Astrocyte of the spinal cord (primary cell): ENCODE results near the gene FBLN1.
"Not testable (repeated sequence)": the region's sequence is repeated elsewhere in the genome, so short reads cannot be mapped to it uniquely, and the experiment has no call there.

Source experiments
- DNase-seq: peaks from one replicate; pipeline ENCODE4 v3.0.0; 2011; ENCODE audit warnings: low read depth, low spot score
- H3K4me3 ChIP-seq: 2 replicates; pipeline ENCODE4 v1.5.1; 2011; ENCODE audit warnings: low read depth, mild to moderate bottlenecking, low read length, moderate library complexity
- CTCF ChIP-seq: IDR thresholded peaks from 2 replicates; pipeline ENCODE4 v1.5.1; 2012; ENCODE audit warnings: low read depth, mild to moderate bottlenecking, low read length, inconsistent platforms
- in situ Hi-C: cut with HindIII; loops from 2 replicates; pipeline ENCODE4 v1.10.0; 2017; ENCODE audit warnings: low sequenced_read_pairs

Gene FBLN1

GRCh38 chr22:45552580-45553350 lies 50.1 kb downstream of the FBLN1 start:
- H3K4me3 ChIP-seq = no peak overlapping the region
- TF ChIP-seq CTCF = peak; percentile 45
- DNase-seq = peak; percentile 83
- in situ Hi-C loops = no loop called here

- peak; percentile 92 for DNase-seq
- peak; percentile 98 for TF ChIP-seq CTCF
- H3K4me3 ChIP-seq = no peak overlapping the region
- in situ Hi-C loops = no loop called here
Observed at GRCh38 chr22:45553351-45554039, 50.8 kb downstream of the FBLN1 start.

- H3K4me3 ChIP-seq = no peak overlapping the region
- in situ Hi-C loops = no loop called here
- TF ChIP-seq CTCF = no peak
- no peak for DNase-seq
Observed at GRCh38 chr22:45554040-45554406, 51.3 kb downstream of the FBLN1 start.

GRCh38 chr22:45554861-45555260 lies 52.2 kb downstream of the FBLN1 start:
- TF ChIP-seq CTCF = no peak
- no peak overlapping the region for H3K4me3 ChIP-seq
- DNase-seq = no peak
- in situ Hi-C loops = no loop called here

- in situ Hi-C loops, H3K4me3 ChIP-seq, DNase-seq: not testable (repeated sequence)
Observed at GRCh38 chr22:45557926-45558325, 55.2 kb downstream of the FBLN1 start.

GRCh38 chr22:45560092-45560491 lies 57.4 kb downstream of the FBLN1 start:
- in situ Hi-C loops, DNase-seq, H3K4me3 ChIP-seq: not testable (repeated sequence)

GRCh38 chr22:45560761-45561160 lies 58.1 kb downstream of the FBLN1 start:
- DNase-seq, H3K4me3 ChIP-seq, in situ Hi-C loops: not testable (repeated sequence)

GRCh38 chr22:45562102-45562501 lies 59.4 kb downstream of the FBLN1 start:
- no peak for DNase-seq
- H3K4me3 ChIP-seq = no peak overlapping the region
- TF ChIP-seq CTCF = no peak
- in situ Hi-C loops = no loop called here
